ENCODE data around the gene GNL3.

The GNL3 gene

GRCh38 chr3:52696830-52697631, 11.2 kb downstream of the GNL3 start:
- DNase-seq (ENCODE audit: low read depth): no peak
- TF ChIP-seq CTCF (conservative IDR thresholded peaks at IDR 0.05; ENCODE audit: low read depth, low read length): no peak
- H3K4me3 ChIP-seq (ENCODE audit: low read depth, low read length): no peak overlapping the region

GRCh38 chr3:52697632-52697965, 11.8 kb downstream of the GNL3 start:
- no peak for DNase-seq (ENCODE audit: low read depth)
- H3K4me3 ChIP-seq (ENCODE audit: low read depth, low read length): no peak overlapping the region
- TF ChIP-seq CTCF (conservative IDR thresholded peaks at IDR 0.05; ENCODE audit: low read depth, low read length): no peak

- no peak overlapping the region for H3K4me3 ChIP-seq (ENCODE audit: low read depth, low read length)
- no peak for DNase-seq (ENCODE audit: low read depth)
- no peak for TF ChIP-seq CTCF (conservative IDR thresholded peaks at IDR 0.05; ENCODE audit: low read depth, low read length)
These were observed 17.5 kb downstream of the GNL3 start for GRCh38 chr3:52703341-52703740.

GRCh38 chr3:52704611-52705437, 19.0 kb downstream of the GNL3 start:
- TF ChIP-seq CTCF (conservative IDR thresholded peaks at IDR 0.05; ENCODE audit: low read depth, low read length): no peak
- DNase-seq (ENCODE audit: low read depth): peak; percentile 33
- peak overlapping the region; percentile 100 for H3K4me3 ChIP-seq (ENCODE audit: low read depth, low read length)

GRCh38 chr3:52705438-52705687, 19.5 kb downstream of the GNL3 start:
- DNase-seq (ENCODE audit: low read depth): no peak

More at GRCh38 chr3:52705438-52705687, 19.5 kb downstream of the GNL3 start:
- TF ChIP-seq CTCF (conservative IDR thresholded peaks at IDR 0.05; ENCODE audit: low read depth, low read length): no peak
- peak overlapping the region; percentile 100 for H3K4me3 ChIP-seq (ENCODE audit: low read depth, low read length)

Measured in choroid plexus epithelial cell (primary cell).